HG02798 (cell line): ENCODE results near the gene CSAD.
"Not testable (repeated sequence)": the region's sequence is repeated elsewhere in the genome, so short reads cannot be mapped to it uniquely, and the experiment has no call there.

Experiments
- ATAC-seq: cut with Tn5 transposase; IDR thresholded peaks from one replicate; pipeline ENCODE4 v1.9.1; 2021; ENCODE audit warnings: mild to moderate bottlenecking; ENCODE audit not compliant: unreplicated experiment, poor library complexity

The CSAD gene

DNA sequence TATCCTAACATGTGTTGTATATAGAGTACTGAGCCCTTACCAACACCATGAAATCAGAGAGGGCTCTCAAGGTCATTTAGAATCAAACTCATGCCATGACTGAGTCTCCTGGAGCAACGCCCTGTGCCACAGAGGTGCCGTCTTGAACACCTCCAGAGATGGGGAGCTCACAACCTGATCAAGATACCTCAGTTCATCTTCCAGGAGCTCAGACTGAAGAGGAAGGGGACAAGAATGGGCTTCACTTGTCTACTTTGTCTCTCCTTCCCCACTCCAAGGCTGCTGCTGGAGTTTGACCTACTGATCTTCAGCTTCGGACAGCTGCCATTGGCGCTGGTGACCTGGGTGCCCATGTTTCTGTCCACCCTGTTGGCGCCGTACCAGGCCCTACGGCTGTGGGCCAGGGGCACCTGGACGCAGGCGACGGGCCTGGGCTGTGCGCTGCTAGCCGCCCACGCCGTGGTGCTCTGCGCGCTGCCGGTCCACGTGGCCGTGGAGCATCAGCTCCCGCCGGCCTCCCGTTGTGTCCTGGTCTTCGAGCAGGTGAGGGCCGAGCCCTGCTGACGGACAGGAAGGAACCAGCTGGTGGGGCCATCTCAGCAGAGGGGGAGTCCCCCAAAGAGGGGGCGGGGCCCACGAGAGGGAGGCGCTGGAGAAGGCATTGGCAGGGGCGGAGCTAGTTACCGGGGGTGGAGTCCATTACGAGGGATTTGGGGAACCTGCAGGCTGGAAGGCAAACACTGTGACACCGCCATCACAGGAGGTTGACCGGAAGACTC lies 65.4 kb downstream of the CSAD start:
- no peak for ATAC-seq

DNA sequence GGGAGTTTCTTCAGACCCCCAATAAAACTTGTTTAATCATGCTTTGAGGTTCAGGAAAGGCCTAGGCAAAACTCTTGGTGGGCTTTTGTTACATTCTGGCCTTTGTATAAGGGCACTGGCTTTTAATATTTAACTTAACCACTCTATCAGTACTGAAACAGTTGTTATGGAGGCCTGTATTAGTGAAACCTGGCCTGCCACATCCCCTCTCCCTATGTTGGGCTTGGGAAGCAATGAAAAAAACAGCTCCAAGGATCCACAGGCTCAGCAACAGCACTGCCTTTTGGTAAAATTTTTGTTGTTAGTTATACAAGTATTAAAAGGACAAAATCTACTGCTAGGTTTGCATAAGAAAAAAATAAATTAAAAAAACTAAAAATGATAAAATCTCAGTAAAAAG lies 66.8 kb downstream of the CSAD start:
- ATAC-seq, result no peak

- ATAC-seq, result no peak
Measured at GRCh38 chr12:53113136-53113705, 67.5 kb downstream of the CSAD start.

DNA sequence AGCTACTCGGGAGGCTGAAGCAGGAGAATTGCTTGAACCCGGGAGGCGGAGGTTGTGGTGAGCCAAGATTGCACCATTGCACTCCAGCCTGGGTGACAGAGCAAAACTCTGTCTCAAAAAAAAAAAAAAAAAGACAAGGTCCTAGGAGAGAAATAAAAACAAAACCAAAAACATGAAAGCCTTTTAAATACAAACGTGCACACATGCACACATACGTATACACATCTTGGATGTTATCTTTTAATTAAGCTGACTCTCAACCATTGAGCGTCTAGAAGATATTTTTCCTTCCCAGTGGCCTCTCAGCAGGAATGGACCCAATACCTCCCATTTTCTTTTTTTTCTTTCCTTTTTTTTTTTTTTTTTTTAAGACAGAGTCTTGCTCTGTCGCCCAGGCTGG lies 68.3 kb downstream of the CSAD start:
- not testable (repeated sequence) for ATAC-seq
